Activated CD8-positive, alpha-beta T cell treated with anti-CD3 and anti-CD28 coated beads, Interleukin-2, amount 10 ng/mL, durations not matched to agents 7 days and 5 days (primary cell): Measurements from ENCODE around the gene TAMM41. TPM values are rescaled to one million over a fixed set of nuclear protein-coding genes. Genes with fewer than 3 reads are reported as not detected.
"Not testable (repeated sequence)": the region's sequence is repeated elsewhere in the genome, so short reads cannot be mapped to it uniquely, and the experiment has no call there.

Experiments
- ATAC-seq: fragments of 150-1000 bp; cut with Tn5 transposase; one replicate; pipeline ENCODE4 v1.10.0; 2021; ENCODE audit warnings: moderate library complexity
- CTCF ChIA-PET: fragments of 350-600 bp; sonication (Branson Sonifier 250); formaldehyde crosslinking; loops from one replicate; lab custom pipeline; 2021; ENCODE audit warnings: antibody characterized with exemption; lab: Charles Lee
- POLR2A ChIA-PET: fragments of 350-600 bp; sonication (Branson Sonifier 250); formaldehyde crosslinking; loops from one replicate; lab custom pipeline; 2021; ENCODE audit warnings: antibody characterized with exemption; lab: Charles Lee
- DNase-seq: peaks from one replicate; pipeline ENCODE4 v3.0.0-alpha.2; 2020
- H3K27ac Mint-ChIP-seq: one replicate; pipeline ENCODE4 v1.8.0; 2021; ENCODE audit warnings: mild to moderate bottlenecking, mixed read lengths
- H3K27me3 Mint-ChIP-seq: one replicate; pipeline ENCODE4 v1.8.0; 2021; ENCODE audit warnings: low read depth, mixed read lengths
- H3K36me3 Mint-ChIP-seq: one replicate; pipeline ENCODE4 v1.8.0; 2021; ENCODE audit warnings: low read depth, mixed read lengths
- H3K4me1 Mint-ChIP-seq: one replicate; pipeline ENCODE4 v1.8.0; 2021; ENCODE audit warnings: low read depth, mixed read lengths
- H3K4me3 Mint-ChIP-seq: one replicate; pipeline ENCODE4 v1.8.0; 2021; ENCODE audit warnings: mild to moderate bottlenecking, mixed read lengths
- H3K9me3 Mint-ChIP-seq: one replicate; pipeline ENCODE4 v1.8.0; 2022; ENCODE audit warnings: mixed read lengths; ENCODE audit not compliant: insufficient read depth
- total RNA-seq, 2 experiments: library from RNA; stranded (reverse); gene quantifications; one replicate each; pipeline ENCODE4 v1.2.3, GENCODE V29; 2021

The TAMM41 gene
- 10 to 100 TPM; 21.2 to 23.3 TPM for total RNA-seq

GRCh38 chr3:11846281-11847266, at the start of gene TAMM41:
Gene TAMM41, minus strand, starts transcription at chr3:11846885. Its CDS starts 249 bp downstream, at chr3:11846636.
- peaks cover 26% of the 10 kb centered on the region for H3K36me3 Mint-ChIP-seq
- H3K27ac Mint-ChIP-seq = peak within 1 kb of the TSS; percentile 97
- H3K4me3 Mint-ChIP-seq = peak within 1 kb of the TSS; percentile 96
- H3K9me3 Mint-ChIP-seq = no peaks in the 10 kb centered on the region
- H3K27me3 Mint-ChIP-seq = no peaks in the 10 kb centered on the region
- POLR2A ChIA-PET = interaction anchor here (0.7 to 1.0 kb wide), 3 partner anchors 12 to 191 kb away, joined by 3 read pairs; no protein-coding TSS in a partner anchor
- ATAC-seq = peak; percentile 100
- CTCF ChIA-PET = interaction anchor here (0.7 to 1.3 kb wide), 9 partner anchors 11 to 750 kb away, joined by 3 to 7 read pairs (median 4); no protein-coding TSS in a partner anchor
- DNase-seq = peak; percentile 94
- peaks cover 24% of the 10 kb centered on the region for H3K4me1 Mint-ChIP-seq

- Mint-ChIP-seq H3K9me3 (no peaks in the 10 kb centered on the region), H3K36me3 (no peaks in the 10 kb centered on the region), H3K27me3 (peaks cover 3% of the 10 kb centered on the region), H3K27ac (no peak overlapping the region), H3K4me3 (no peak overlapping the region), H3K4me1 (no peaks in the 10 kb centered on the region)
- CTCF ChIA-PET = interaction anchor here (1.7 kb wide), 1 partner anchor 31 kb away, joined by 3 read pairs; no protein-coding TSS in a partner anchor
- POLR2A ChIA-PET = no interaction called here
- DNase-seq (no peak), ATAC-seq (no peak)
Measured at GRCh38 chr3:11878837-11879236, 32.2 kb upstream of the TAMM41 start.

- H3K27me3 Mint-ChIP-seq = peaks cover 19% of the 10 kb centered on the region
- H3K27ac Mint-ChIP-seq, ATAC-seq, POLR2A ChIA-PET, H3K4me1 Mint-ChIP-seq, H3K36me3 Mint-ChIP-seq, H3K9me3 Mint-ChIP-seq, H3K4me3 Mint-ChIP-seq, DNase-seq, CTCF ChIA-PET: not testable (repeated sequence)
Measured at GRCh38 chr3:11874707-11875106, 28.0 kb upstream of the TAMM41 start.

- DNase-seq, ATAC-seq, H3K4me3 Mint-ChIP-seq, H3K9me3 Mint-ChIP-seq, H3K27ac Mint-ChIP-seq, POLR2A ChIA-PET, H3K36me3 Mint-ChIP-seq, CTCF ChIA-PET, H3K4me1 Mint-ChIP-seq: not testable (repeated sequence)
- H3K27me3 Mint-ChIP-seq = peaks cover 34% of the 10 kb centered on the region
Measured at GRCh38 chr3:11863739-11864138, 17.1 kb upstream of the TAMM41 start.

- H3K36me3 Mint-ChIP-seq, H3K27ac Mint-ChIP-seq, H3K4me3 Mint-ChIP-seq, POLR2A ChIA-PET, CTCF ChIA-PET, H3K9me3 Mint-ChIP-seq, ATAC-seq, H3K4me1 Mint-ChIP-seq, DNase-seq: not testable (repeated sequence)
- H3K27me3 Mint-ChIP-seq = peaks cover 37% of the 10 kb centered on the region
Measured at GRCh38 chr3:11862584-11862983, 15.9 kb upstream of the TAMM41 start.

GRCh38 chr3:11862145-11862544, 15.5 kb upstream of the TAMM41 start:
- ATAC-seq, POLR2A ChIA-PET, H3K36me3 Mint-ChIP-seq, CTCF ChIA-PET, H3K9me3 Mint-ChIP-seq, H3K27ac Mint-ChIP-seq, DNase-seq, H3K4me3 Mint-ChIP-seq, H3K4me1 Mint-ChIP-seq: not testable (repeated sequence)
- H3K27me3 Mint-ChIP-seq = peaks cover 41% of the 10 kb centered on the region

- H3K27ac Mint-ChIP-seq, CTCF ChIA-PET, H3K4me1 Mint-ChIP-seq, H3K4me3 Mint-ChIP-seq, H3K9me3 Mint-ChIP-seq, POLR2A ChIA-PET, DNase-seq, ATAC-seq, H3K36me3 Mint-ChIP-seq: not testable (repeated sequence)
- H3K27me3 Mint-ChIP-seq = peaks cover 31% of the 10 kb centered on the region
Measured at GRCh38 chr3:11860213-11860612, 13.5 kb upstream of the TAMM41 start.

- Mint-ChIP-seq H3K27ac (no peak overlapping the region), H3K4me3 (no peak overlapping the region), H3K4me1 (no peaks in the 10 kb centered on the region), H3K36me3 (no peaks in the 10 kb centered on the region), H3K9me3 (no peaks in the 10 kb centered on the region), H3K27me3 (peaks cover 13% of the 10 kb centered on the region)
- ChIA-PET CTCF (no interaction called here), POLR2A (no interaction called here)
- ATAC-seq = no peak
- no peak for DNase-seq
Measured at GRCh38 chr3:11853450-11853849, 6.8 kb upstream of the TAMM41 start.

- ChIA-PET POLR2A (no interaction called here), CTCF (no interaction called here)
- Mint-ChIP-seq H3K36me3 (peaks cover 6% of the 10 kb centered on the region), H3K27me3 (peaks cover 8% of the 10 kb centered on the region), H3K27ac (no peak overlapping the region), H3K4me3 (no peak overlapping the region), H3K9me3 (no peaks in the 10 kb centered on the region), H3K4me1 (peaks cover 15% of the 10 kb centered on the region)
- DNase-seq = no peak
- no peak for ATAC-seq
Measured at GRCh38 chr3:11850003-11850402, 3.3 kb upstream of the TAMM41 start.

- ATAC-seq = no peak
- ChIA-PET CTCF (interaction anchor here (1.0 to 1.1 kb wide), 2 partner anchors 31 to 43 kb away, joined by 3 to 4 read pairs; no protein-coding TSS in a partner anchor), POLR2A (no interaction called here)
- Mint-ChIP-seq H3K4me1 (peaks cover 24% of the 10 kb centered on the region), H3K4me3 (no peak overlapping the region), H3K9me3 (no peaks in the 10 kb centered on the region), H3K27me3 (peaks cover 2% of the 10 kb centered on the region), H3K36me3 (peaks cover 21% of the 10 kb centered on the region), H3K27ac (peak overlapping the region; percentile 97)
- DNase-seq = peak; percentile 30
Measured at GRCh38 chr3:11847607-11848006, 922 bp upstream of the TAMM41 start.

- H3K9me3 Mint-ChIP-seq = no peaks in the 10 kb centered on the region
- H3K4me1 Mint-ChIP-seq = peaks cover 24% of the 10 kb centered on the region
- H3K27ac Mint-ChIP-seq = peak overlapping the region; percentile 97
- CTCF ChIA-PET = interaction anchor here (1.1 to 1.2 kb wide), 2 partner anchors 10 to 190 kb away, joined by 4 to 5 read pairs; no protein-coding TSS in a partner anchor
- peaks cover 29% of the 10 kb centered on the region for H3K36me3 Mint-ChIP-seq
- POLR2A ChIA-PET = interaction anchor here (0.7 kb wide), 1 partner anchor 133 kb away, joined by 3 read pairs; no protein-coding TSS in a partner anchor
- ATAC-seq (no peak), DNase-seq (peak; percentile 42)
- peak overlapping the region; percentile 96 for H3K4me3 Mint-ChIP-seq
- no peaks in the 10 kb centered on the region for H3K27me3 Mint-ChIP-seq
Measured at GRCh38 chr3:11845651-11846050, 1.0 kb downstream of the TAMM41 start.

GRCh38 chr3:11844891-11845290, 1.8 kb downstream of the TAMM41 start:
- no peak for DNase-seq
- CTCF ChIA-PET = interaction anchor here (1.2 kb wide), 1 partner anchor 10 kb away, joined by 6 read pairs; no protein-coding TSS in a partner anchor
- no peaks in the 10 kb centered on the region for H3K27me3 Mint-ChIP-seq
- no peak for ATAC-seq
- H3K4me3 Mint-ChIP-seq = peak overlapping the region; percentile 96
- H3K36me3 Mint-ChIP-seq = peaks cover 35% of the 10 kb centered on the region
- H3K9me3 Mint-ChIP-seq = no peaks in the 10 kb centered on the region
- peak overlapping the region; percentile 56 for H3K27ac Mint-ChIP-seq
- peaks cover 24% of the 10 kb centered on the region for H3K4me1 Mint-ChIP-seq
- POLR2A ChIA-PET = no interaction called here
